CD4-positive, alpha-beta T cell treated with Interferon gamma for 1 hour (primary cell): ENCODE results near the gene PAIP2.

ENCODE experiments used
- DNase-seq: peaks from one replicate; pipeline ENCODE4 v3.0.0-alpha.2; 2020

The PAIP2 gene

DNA sequence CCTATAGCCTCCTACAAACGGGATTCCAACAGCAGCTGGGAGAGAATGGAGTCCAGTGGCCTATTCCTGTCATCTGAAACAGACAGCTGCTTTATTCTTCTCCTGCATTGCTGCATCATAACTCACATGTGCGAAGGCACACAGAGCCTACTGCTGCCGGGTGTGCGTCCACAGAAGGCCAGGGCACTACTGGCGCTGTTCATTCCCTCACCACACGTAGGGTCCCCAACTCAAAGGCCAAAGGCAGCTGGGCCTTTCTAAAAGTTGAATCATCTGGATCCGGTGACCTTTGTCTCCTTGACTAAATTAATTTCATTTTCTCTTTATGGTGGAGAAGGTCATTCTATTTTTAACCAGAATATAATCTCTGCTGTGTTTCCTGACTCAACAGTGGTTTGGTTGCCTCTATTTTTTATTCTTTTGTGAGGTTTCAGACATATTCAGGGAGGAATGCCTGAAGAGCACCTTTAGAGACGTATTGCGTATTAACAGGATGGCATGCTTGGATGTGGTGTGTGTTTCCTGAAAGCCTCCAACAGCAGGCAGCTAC is 73.0 kb downstream of the PAIP2 start:
- DNase-seq = no peak

DNA sequence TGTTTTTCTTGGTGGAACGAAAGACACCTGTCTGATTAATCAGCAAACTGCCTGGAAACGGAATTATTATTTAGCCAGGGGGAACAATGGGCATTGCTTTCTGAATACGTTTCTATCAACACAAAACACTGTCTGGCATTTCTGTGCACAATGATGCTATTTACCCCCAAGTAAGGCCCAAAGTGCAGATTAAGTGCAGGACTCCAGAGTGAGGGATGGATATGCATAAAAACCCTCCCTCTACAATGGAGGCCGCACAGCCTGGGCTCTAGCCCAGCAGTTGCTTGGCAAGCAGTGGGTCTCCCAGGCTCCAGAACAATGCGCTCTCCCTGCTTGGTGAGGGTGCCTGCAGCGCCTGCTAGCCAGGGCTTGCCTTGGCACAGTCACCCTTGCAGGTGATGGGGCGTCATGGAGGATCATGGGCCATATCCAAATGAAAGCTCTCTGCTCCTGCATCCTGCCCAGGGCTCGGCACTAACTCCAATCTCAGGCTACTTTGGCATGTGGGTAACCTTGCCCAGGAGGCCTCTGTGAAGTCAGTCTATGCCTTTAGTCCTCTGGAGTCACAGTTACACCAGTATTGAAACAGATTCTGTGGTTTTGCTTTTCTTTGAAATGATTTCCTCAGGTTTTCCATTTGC is 73.7 kb downstream of the PAIP2 start:
- no peak for DNase-seq

DNA sequence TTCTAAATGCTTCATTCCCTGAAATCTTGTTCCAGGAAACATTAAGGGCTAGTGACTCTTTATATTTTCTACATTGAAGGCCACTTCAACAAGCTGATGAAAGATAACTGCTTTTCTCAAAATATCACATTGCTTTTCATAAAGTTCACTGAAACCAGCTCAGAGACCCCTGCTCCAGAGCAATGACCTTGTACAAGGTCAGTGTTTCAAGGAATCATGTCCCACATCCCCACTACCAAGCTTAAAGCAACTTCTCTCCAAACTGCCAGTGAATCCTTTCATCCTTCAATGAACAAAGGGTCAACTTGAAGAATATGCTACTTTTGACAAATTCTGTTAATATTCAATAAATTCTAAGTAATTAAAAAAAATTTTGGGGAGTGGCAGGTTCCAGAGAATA is 74.2 kb downstream of the PAIP2 start:
- no peak for DNase-seq

DNA sequence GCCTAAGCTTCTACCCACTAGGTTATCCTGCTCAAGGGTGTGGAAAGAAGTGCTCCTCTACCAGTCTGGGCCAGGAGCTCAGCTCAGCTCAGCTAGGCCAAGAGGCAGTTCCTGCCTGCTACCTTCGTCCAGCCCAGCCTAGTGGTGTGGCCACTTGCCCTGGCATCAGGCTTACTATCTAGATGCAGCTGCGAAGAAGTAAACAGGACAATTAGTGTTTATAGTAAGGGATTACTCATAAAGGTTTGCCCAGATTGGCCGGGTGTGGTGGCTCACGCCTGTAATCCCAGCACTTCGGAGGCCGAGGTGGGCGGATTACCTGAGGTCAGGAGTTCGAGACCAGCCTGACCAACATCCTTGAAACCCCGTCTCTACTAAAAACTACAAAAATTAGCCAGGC is 75.0 kb downstream of the PAIP2 start:
- no peak for DNase-seq

DNA sequence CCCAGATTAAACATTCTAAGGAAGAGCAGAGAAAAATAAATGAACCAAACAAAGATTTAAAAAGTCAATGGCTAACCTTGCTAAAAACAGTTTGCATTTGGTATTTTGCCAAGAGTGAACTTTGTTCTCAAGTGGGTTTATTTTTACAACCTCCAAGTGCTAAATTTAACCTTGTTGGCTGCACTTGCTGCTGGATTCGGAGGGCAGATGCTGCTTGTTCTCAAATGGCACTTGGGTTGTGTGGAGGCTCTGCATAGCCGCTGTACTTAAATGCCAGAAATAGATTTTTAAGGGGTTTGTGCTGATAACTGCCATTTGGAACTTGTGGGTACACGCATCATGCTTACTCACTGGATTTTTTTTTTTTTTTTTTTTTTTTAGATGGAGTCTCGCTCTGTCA is 75.6 kb downstream of the PAIP2 start:
- no peak for DNase-seq

DNA sequence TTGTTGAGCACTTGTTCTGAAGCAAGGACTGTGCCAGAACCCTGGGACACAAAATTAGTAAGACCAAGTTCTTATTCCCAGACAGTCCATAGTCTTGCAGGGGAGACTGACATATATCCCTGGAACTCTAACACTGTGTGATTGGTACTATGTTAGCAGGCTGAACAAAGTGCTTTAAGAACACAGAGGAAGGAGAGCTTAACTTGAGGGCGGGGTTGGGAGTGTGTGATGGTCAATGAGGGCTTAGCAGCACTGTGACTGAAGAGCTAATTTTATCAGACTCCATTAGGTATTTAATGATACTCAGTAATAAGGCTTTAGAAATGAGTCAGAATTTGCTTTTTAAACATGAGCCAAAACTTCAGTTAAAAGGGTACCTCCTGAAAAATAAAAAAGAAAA is 77.1 kb downstream of the PAIP2 start:
- DNase-seq = no peak
